NCI-H146 (cell line): Measurements from ENCODE around the gene EEIG2.
"Not testable (repeated sequence)": the region's sequence is repeated elsewhere in the genome, so short reads cannot be mapped to it uniquely, and the experiment has no call there.

Experiments
- DNase-seq: peaks from one replicate; lab custom pipeline; 2025; lab: John Stamatoyannopoulos, UW

Gene EEIG2

GRCh38 chr1:108559215-108560186, at the start of gene EEIG2:
EEIG2 (plus strand) TSS chr1:108560100; CDS start chr1:108560429, 329 bp downstream.
- peak; percentile 73 for DNase-seq

- no peak for DNase-seq
Observed at GRCh38 chr1:108511764-108512163, 48.1 kb upstream of the EEIG2 start.

GRCh38 chr1:108512239-108513043, 47.5 kb upstream of the EEIG2 start:
- DNase-seq: no peak

GRCh38 chr1:108513044-108513415, 46.9 kb upstream of the EEIG2 start:
- no peak for DNase-seq

- DNase-seq: not testable (repeated sequence)
Observed at GRCh38 chr1:108513914-108514313, 46.0 kb upstream of the EEIG2 start.

- not testable (repeated sequence) for DNase-seq
Observed at GRCh38 chr1:108517301-108517897, 42.5 kb upstream of the EEIG2 start.

- no peak for DNase-seq
Observed at GRCh38 chr1:108521990-108522393, 37.9 kb upstream of the EEIG2 start.

- no peak for DNase-seq
Observed at GRCh38 chr1:108523829-108524228, 36.1 kb upstream of the EEIG2 start.

GRCh38 chr1:108524676-108525075, 35.2 kb upstream of the EEIG2 start:
- no peak for DNase-seq

- no peak for DNase-seq
Observed at GRCh38 chr1:108527135-108527534, 32.8 kb upstream of the EEIG2 start.

GRCh38 chr1:108527837-108528236, 32.1 kb upstream of the EEIG2 start:
- DNase-seq: no peak

GRCh38 chr1:108531444-108531843, 28.5 kb upstream of the EEIG2 start:
- no peak for DNase-seq

- DNase-seq: no peak
Observed at GRCh38 chr1:108532730-108533129, 27.2 kb upstream of the EEIG2 start.

GRCh38 chr1:108533351-108534083, 26.4 kb upstream of the EEIG2 start:
- DNase-seq: no peak

GRCh38 chr1:108534759-108535158, 25.1 kb upstream of the EEIG2 start:
- no peak for DNase-seq

GRCh38 chr1:108535315-108535897, 24.5 kb upstream of the EEIG2 start:
- not testable (repeated sequence) for DNase-seq

GRCh38 chr1:108536021-108536420, 23.9 kb upstream of the EEIG2 start:
- not testable (repeated sequence) for DNase-seq

GRCh38 chr1:108536791-108537190, 23.1 kb upstream of the EEIG2 start:
- not testable (repeated sequence) for DNase-seq

GRCh38 chr1:108537976-108538375, 21.9 kb upstream of the EEIG2 start:
- no peak for DNase-seq

- DNase-seq: no peak
Observed at GRCh38 chr1:108540977-108541376, 18.9 kb upstream of the EEIG2 start.

GRCh38 chr1:108541861-108542260, 18.0 kb upstream of the EEIG2 start:
- DNase-seq: no peak
